HG03280 (cell line): ENCODE results near the gene MCRIP2.

Experiments used
- ATAC-seq: cut with Tn5 transposase; IDR thresholded peaks from one replicate; pipeline ENCODE4 v1.9.1; 2021; ENCODE audit warnings: mild to moderate bottlenecking, moderate library complexity; ENCODE audit not compliant: unreplicated experiment

Gene MCRIP2

GRCh38 chr16:631808-632358 lies 9.7 kb upstream of the MCRIP2 start:
- no peak for ATAC-seq

GRCh38 chr16:632486-633335 lies 8.9 kb upstream of the MCRIP2 start:
- no peak for ATAC-seq

GRCh38 chr16:633336-634050 lies 8.1 kb upstream of the MCRIP2 start:
- ATAC-seq = no peak

- ATAC-seq = no peak
Measured at GRCh38 chr16:634051-634670, 7.5 kb upstream of the MCRIP2 start.

GRCh38 chr16:634996-635395 lies 6.6 kb upstream of the MCRIP2 start:
- no peak for ATAC-seq

- ATAC-seq = no peak
Measured at GRCh38 chr16:635573-636205, 5.9 kb upstream of the MCRIP2 start.

- peak; percentile 66 for ATAC-seq
Measured at GRCh38 chr16:636206-637080, 5.2 kb upstream of the MCRIP2 start, which contains the start of gene METTL26. Gene METTL26, minus strand, starts transcription at chr16:636305. Its CDS starts 15 bp downstream, at chr16:636290.

- no peak for ATAC-seq
Measured at GRCh38 chr16:637081-638018, 4.3 kb upstream of the MCRIP2 start.

GRCh38 chr16:638034-638543 lies 3.5 kb upstream of the MCRIP2 start:
- no peak for ATAC-seq

GRCh38 chr16:638836-639235 lies 2.8 kb upstream of the MCRIP2 start:
- no peak for ATAC-seq

- ATAC-seq = no peak
Measured at GRCh38 chr16:640614-641013, 1.0 kb upstream of the MCRIP2 start.

- peak; percentile 39 for ATAC-seq
Measured at GRCh38 chr16:642189-643049, 791 bp downstream of the MCRIP2 start.

- ATAC-seq = no peak
Measured at GRCh38 chr16:643050-643368, 1.4 kb downstream of the MCRIP2 start.

GRCh38 chr16:644556-644955 lies 2.9 kb downstream of the MCRIP2 start:
- no peak for ATAC-seq

- ATAC-seq = no peak
Measured at GRCh38 chr16:645852-646678, 4.4 kb downstream of the MCRIP2 start.

- ATAC-seq = no peak
Measured at GRCh38 chr16:646679-647172, 5.1 kb downstream of the MCRIP2 start.
